ENCODE measurements around the gene DSG3.
"Not testable (repeated sequence)": the region's sequence is repeated elsewhere in the genome, so short reads cannot be mapped to it uniquely, and the experiment has no call there.

The DSG3 gene

GRCh38 chr18:31491586-31491985, 44.0 kb downstream of the DSG3 start:
- DNase-seq: no peak
- TF ChIP-seq GATA1 (IDR thresholded peaks at IDR 0.05; ENCODE audit: low read depth, low read length): no peak
- TF ChIP-seq POLR2A (IDR thresholded peaks at IDR 0.05; ENCODE audit: low read length): no peak

- no peak for TF ChIP-seq GATA1 (IDR thresholded peaks at IDR 0.05; ENCODE audit: low read depth, low read length)
- no peak for TF ChIP-seq POLR2A (IDR thresholded peaks at IDR 0.05; ENCODE audit: low read length)
- no peak for DNase-seq
Observed at GRCh38 chr18:31492671-31493070, 45.1 kb downstream of the DSG3 start.

GRCh38 chr18:31493171-31493570, 45.6 kb downstream of the DSG3 start:
- DNase-seq: no peak
- TF ChIP-seq POLR2A (IDR thresholded peaks at IDR 0.05; ENCODE audit: low read length) (no peak), GATA1 (IDR thresholded peaks at IDR 0.05; ENCODE audit: low read depth, low read length) (no peak)

- TF ChIP-seq POLR2A (IDR thresholded peaks at IDR 0.05; ENCODE audit: low read length) (no peak), GATA1 (IDR thresholded peaks at IDR 0.05; ENCODE audit: low read depth, low read length) (no peak)
- no peak for DNase-seq
Observed at GRCh38 chr18:31493941-31494340, 46.4 kb downstream of the DSG3 start.

- DNase-seq: peak in 1 of 2 experiments; percentile 26
Observed at GRCh38 chr18:31494705-31495244, 47.2 kb downstream of the DSG3 start.

- no peak for TF ChIP-seq GATA1 (IDR thresholded peaks at IDR 0.05; ENCODE audit: low read depth, low read length)
- no peak for TF ChIP-seq POLR2A (IDR thresholded peaks at IDR 0.05; ENCODE audit: low read length)
- DNase-seq: no peak
Observed at GRCh38 chr18:31497404-31497835, 49.9 kb downstream of the DSG3 start.

GRCh38 chr18:31497836-31498573, 50.5 kb downstream of the DSG3 start, which contains the start of gene DSG2:
Gene DSG2, plus strand, starts transcription at chr18:31498177. Its CDS starts 75 bp downstream, at chr18:31498252.
- DNase-seq: peak; percentile 65 to 69
- no peak for TF ChIP-seq POLR2A (IDR thresholded peaks at IDR 0.05; ENCODE audit: low read length)
- TF ChIP-seq GATA1 (IDR thresholded peaks at IDR 0.05; ENCODE audit: low read depth, low read length): no peak

- TF ChIP-seq POLR2A (IDR thresholded peaks at IDR 0.05; ENCODE audit: low read length): no peak
- no peak for TF ChIP-seq GATA1 (IDR thresholded peaks at IDR 0.05; ENCODE audit: low read depth, low read length)
- no peak for DNase-seq
Observed at GRCh38 chr18:31498574-31499524, 51.3 kb downstream of the DSG3 start.

- DNase-seq: no peak
- TF ChIP-seq GATA1 (IDR thresholded peaks at IDR 0.05; ENCODE audit: low read depth, low read length) (no peak), POLR2A (IDR thresholded peaks at IDR 0.05; ENCODE audit: low read length) (no peak)
Observed at GRCh38 chr18:31500051-31500688, 52.6 kb downstream of the DSG3 start.

GRCh38 chr18:31503011-31503410, 55.5 kb downstream of the DSG3 start:
- TF ChIP-seq GATA1 (IDR thresholded peaks at IDR 0.05; ENCODE audit: low read depth, low read length): no peak
- TF ChIP-seq POLR2A (IDR thresholded peaks at IDR 0.05; ENCODE audit: low read length): no peak
- no peak for DNase-seq

GRCh38 chr18:31504455-31505147, 57.1 kb downstream of the DSG3 start:
- no peak for DNase-seq
- TF ChIP-seq GATA1 (IDR thresholded peaks at IDR 0.05; ENCODE audit: low read depth, low read length) (no peak), POLR2A (IDR thresholded peaks at IDR 0.05; ENCODE audit: low read length) (no peak)

GRCh38 chr18:31505156-31505555, 57.6 kb downstream of the DSG3 start:
- no peak for DNase-seq
- TF ChIP-seq GATA1 (IDR thresholded peaks at IDR 0.05; ENCODE audit: low read depth, low read length) (no peak), POLR2A (IDR thresholded peaks at IDR 0.05; ENCODE audit: low read length) (no peak)

GRCh38 chr18:31506024-31506742, 58.6 kb downstream of the DSG3 start:
- no peak for TF ChIP-seq GATA1 (IDR thresholded peaks at IDR 0.05; ENCODE audit: low read depth, low read length)
- DNase-seq: no peak

- DNase-seq: not testable (repeated sequence)
Observed at GRCh38 chr18:31507124-31507523, 59.6 kb downstream of the DSG3 start.
